Mesenteric fat pad (tissue), 1 donor: Measurements from ENCODE around the gene RAB20. TPM values are rescaled to one million over a fixed set of nuclear protein-coding genes. Genes with fewer than 3 reads are reported as not detected.

Source experiments
- DNase-seq: peaks from one replicate; pipeline ENCODE4 v3.0.0-alpha.2; 2020; ENCODE audit warnings: low spot score
- total RNA-seq: library from RNA; stranded (reverse); fragmentation: NEBNext Ultra II Directional; extraction: Animal tissue kit (Norgen Biotek cat#: 25700); gene quantifications from one replicate; pipeline ENCODE4 v1.2.1, GENCODE V29; 2021
- donor health status: DM: yes; HTN: yes; CAD: no.

Gene RAB20
- total RNA-seq, 1 donor from 2014 or later, result 61.6 TPM

DNA sequence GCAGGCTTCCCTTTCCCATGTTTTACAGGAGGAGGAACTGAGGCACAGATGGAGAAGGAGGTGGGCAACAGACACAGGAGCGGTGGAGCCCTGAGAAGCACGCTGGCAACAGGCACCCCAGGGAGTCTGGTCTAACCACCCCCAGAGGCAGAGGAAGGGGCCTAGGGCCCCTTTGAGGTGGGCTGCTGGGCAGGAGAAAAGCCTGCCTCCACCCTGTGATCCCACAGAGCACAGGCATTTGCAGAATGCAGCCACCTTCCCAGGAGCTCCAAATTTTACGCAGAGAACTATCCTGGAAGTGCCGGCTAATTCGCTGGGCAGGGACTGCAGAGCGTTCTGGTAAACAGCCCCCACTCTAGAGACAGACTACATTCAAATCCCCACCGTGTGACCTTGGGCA lies 30.4 kb downstream of the RAB20 start:
- DNase-seq, result no peak

DNA sequence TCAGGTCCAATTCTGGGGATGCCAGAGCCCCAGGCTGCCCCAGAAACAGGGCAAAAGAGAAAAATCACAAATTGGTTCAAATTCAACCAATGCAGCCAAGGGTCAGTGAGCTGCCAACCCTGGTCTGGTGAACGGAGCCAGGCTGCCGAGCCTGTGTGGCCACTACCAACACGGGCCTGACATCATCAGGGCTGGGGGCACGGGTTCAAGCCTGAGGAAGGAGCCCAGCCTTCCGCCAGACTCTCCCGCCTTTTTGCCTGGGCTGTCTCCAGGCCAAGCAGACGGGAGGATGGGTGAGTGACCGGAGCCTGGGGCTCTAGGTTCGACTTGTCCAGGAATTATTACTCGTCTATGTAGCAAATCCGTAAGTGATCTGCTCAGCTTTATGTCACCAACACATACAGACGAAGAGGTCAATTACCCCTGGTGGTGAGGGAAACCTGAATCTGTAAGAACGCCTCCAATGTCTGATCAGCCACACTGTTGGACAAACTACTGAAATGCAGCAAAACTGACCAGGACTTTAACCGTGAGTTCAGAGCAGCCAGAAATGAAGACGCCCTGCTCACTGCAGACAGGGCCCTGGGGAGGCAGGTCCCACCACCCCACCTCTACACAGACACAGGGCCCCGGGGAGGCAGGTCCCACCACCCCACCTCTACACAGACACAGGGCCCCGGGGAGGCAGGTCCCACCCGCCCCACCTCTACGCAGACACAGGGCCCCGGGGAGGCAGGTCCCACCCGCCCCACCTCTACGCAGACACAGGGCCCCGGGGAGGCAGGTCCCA lies 31.8 kb downstream of the RAB20 start:
- DNase-seq, result no peak

DNA sequence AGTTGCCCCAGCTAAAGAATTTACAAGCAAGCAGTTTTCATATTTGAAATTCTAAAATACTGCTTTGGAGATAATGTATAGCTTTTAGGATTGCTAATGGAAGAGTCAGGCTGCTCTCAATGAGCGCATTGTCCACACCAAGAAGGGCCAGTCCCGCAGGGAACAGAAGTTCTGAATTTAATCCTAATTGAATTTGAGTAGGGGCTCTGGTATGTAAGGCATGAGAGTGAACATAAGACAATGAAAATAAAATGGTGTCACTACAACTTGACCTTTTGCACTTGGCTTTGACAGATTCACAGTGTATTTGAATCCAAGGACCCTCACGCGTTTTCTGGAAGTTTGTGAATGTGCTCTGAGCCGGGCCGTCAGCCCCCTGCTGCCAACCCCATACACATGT lies 32.6 kb downstream of the RAB20 start:
- DNase-seq, result no peak

DNA sequence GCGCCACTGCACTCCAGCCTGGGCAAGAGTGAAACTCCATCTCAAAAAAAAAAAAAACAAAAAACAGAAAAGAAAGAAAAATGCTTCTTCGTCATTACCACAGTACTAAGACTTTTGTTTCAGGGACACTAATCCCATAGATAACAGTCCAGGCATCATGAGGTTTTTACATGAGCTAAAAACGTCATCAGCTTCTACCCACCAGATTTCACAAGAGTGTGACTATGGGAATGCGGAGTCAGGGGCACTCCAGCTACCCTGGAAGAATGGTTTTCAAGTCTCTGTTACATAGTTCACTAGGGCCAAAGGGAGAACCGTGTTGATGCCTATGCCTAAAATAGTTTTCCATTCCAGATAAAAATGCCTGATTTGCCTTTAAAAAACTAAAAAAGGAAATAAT lies 33.2 kb downstream of the RAB20 start:
- DNase-seq, result no peak

DNA sequence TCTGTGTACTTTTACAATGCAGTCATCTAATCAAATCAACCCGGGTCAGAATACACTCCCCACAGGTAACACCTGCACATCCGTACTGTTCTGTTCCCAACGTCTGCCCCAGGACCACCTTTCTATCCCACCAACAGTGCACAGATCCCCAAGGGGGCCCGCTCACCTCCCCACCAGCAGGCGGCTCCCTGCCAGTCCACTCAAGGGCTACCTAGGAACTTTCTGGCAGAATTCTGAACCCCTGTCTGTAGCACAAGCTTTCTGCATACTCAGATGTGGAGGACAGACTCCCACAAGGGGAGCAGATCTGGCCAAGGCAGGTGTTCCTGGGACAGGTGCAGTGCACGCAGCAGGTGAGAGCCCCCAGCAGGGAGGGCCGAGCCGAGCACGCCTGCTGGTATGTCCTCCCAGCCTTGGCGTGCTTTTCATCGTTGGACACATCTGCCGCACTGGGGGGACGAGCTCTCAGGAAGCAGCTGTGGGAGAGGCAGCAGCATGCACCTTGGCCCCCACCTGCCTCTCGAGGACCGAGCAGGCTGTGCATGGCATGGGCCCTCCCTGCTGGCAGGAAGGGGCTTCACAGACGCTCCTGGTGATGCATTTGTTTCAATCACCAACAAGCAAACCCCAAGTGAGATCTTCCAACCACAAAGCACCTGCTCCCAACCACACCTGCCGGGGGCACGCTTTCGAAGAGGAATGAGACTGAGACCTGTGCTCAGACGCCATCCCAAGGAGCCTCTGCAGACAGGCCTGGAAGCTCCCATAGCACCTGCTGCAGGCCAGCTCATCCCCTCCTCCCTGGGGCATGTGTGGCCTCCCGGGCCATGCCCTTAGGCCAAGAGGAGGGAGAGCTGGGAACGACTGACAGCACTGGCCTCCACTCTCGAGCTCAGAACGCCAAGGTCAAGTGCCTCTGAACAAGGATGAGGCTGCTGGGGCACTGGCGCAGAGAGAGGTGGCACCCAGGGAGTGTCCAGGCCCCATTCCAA lies 35.9 kb downstream of the RAB20 start:
- DNase-seq, result no peak

DNA sequence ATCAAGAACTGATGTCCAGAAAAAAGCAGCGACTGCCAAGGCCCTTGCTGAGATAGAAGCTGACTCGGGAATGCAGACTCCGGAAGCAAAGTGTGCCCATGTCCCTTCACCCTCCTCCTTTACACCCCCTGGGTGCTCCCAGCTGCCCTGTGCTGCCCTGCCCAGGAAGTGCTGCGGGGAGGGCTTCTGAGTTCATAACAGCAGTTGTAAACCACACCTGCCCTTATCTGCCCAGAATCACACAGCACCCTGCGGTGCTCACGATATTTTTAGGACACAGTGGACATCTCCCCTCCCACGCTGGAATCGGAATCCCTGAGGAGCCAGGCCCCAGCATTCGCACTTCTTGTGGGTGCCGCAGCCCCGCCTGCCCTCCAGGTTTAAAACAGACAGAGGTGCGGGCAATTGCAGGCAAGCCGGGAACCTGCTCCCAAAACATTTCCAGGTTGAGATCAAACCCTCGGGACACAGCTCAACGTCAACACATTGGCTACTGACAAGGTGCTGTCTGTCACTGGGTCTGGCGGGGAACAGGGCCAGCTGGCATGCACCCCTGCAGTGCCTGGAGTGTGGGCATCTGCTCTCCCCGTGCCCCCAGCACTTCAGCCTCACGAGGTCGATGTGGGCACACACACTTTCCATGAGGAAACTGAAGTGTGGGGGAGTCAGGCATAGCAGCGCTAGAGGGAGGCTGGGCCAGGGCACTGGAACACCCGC lies 36.8 kb downstream of the RAB20 start:
- no peak for DNase-seq

GRCh38 chr13:110523838-110524540 lies 37.5 kb downstream of the RAB20 start:
- no peak for DNase-seq

- no peak for DNase-seq
Observed at GRCh38 chr13:110523180-110523579, 38.3 kb downstream of the RAB20 start.

DNA sequence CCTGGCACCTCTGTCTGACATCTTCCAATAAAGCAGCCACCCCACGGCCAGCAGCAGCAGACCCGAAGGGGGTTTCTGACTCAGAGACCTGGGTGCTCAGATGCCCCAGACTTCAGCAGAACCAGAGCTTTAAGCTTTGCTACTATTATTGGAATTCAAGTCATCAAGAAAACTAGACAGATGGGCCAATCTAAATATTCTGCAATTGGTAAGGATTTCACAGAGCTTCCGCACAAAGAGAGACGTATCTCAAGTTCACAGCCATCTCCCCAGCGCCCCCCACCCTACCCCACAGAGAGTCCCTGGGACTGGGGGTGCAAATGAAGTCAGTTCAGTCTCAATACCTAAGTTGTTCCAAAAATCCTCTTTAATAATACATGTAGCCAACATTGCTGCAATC lies 38.8 kb downstream of the RAB20 start:
- no peak for DNase-seq

DNA sequence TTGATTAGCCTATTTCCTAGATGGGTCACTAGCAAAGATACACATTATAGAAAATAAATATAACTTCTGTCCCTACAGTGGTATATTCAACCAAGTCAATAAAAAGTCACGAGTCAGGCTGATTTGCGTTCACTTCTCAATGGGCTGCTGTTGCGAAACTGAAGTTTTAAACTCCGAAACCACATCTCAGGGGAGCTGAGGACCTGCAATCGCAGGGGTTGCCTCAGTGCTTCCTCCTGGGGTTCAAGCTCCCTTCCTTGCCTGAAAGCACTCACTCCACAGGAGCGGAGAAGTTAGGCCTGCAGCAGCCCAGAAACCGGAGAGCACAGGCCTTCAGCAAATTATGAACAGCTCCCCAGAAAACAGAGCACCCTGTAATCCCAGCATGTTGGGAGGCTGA lies 39.6 kb downstream of the RAB20 start:
- DNase-seq, result no peak

DNA sequence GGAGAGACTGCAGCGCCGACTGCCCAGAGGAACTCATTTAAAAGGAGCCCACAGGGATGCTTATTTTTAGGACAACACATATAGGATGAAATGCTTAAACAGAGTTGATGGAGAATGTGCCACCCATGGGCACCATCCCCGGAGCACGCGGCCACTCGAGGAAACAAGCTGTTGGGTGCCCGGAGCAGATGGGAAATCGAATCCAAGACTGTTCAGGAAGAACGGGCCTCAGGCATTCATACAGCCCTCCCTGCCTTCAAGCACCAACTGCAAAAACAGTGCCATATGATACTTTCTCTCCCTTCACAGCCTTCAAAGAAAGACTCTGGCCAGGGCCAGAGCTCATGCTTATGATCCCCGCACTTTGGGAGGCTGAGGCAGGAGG lies 40.2 kb downstream of the RAB20 start:
- DNase-seq, result no peak

DNA sequence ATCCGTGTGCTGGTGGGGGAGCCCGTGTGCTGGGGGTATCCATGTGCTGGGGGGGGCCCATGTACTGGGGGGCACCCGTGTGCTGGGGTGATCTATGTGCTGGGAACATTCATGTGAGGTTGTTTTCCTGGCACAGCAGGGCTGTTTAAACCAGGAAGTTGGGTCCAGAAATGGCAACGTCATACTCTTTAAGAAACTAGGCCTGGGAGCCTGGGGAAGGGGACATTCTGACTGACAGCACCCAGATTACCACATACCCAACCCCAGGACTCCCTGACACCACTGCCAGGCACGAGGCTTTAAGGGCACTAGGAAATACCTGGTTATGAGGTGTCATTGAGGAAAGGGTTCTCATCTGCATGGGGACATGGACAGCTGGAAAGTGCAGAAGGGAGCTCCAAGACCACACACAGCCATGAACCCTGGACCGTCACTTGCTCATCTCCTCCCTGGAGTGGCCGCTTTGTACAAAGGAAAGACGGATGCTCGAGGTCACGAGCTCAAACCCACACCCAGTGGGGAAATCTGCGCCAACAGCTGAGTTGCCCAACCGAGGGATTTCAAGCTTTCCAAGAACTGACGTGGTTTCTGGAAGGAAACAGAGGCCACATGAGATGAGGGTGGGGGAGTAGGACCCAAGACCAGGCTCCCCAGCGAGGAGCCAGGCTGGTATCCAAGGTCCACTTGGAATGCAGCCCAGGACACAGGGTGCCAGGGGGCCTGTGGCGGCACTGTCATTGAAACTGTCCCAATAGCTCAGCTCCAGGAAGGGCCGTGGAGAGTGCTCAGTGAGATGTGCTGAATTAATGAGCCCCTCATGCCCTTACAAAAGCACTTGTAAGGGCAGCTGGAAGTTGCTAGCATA lies 40.9 kb downstream of the RAB20 start:
- DNase-seq, result peak; percentile 93

DNA sequence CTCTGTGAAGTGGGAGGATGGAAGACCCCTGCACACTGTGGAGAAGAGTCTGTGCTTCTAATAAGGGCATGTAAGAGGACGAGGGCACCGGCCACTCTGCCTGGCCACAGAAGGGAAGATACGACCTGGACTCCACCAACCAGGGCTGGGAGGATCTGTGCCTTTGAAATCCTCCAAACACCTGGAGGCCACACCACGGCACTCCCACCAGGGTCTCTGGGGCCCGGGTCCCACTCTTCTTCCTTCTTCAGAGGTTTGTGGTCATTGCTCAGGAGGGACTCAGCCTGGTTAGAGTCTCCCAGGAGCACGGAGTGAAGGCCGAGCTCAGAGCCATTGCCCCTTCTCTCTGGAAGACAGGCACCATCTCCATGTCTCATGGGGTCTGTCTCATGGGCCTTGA lies 42.0 kb downstream of the RAB20 start:
- no peak for DNase-seq

DNA sequence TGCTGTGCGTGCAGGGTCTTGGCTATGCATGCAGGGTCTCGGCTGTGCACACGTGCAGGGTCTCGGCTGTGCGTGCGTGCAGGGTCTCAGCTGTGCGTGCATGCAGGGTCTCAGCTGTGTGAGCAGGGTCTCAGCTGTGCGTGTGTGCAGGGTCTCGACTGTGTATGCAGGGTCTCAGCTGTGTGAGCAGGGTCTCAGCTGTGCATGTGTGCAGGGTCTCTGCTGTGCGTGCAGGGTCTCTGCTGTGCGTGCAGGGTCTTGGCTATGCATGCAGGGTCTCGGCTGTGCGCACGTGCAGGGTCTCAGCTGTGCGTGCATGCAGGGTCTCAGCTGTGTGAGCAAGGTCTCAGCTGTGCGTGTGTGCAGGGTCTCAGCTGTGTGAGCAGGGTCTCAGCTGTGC lies 42.5 kb downstream of the RAB20 start:
- no peak for DNase-seq

- DNase-seq, result no peak
Observed at GRCh38 chr13:110518571-110518970, 43.0 kb downstream of the RAB20 start.

GRCh38 chr13:110518226-110518525 lies 43.3 kb downstream of the RAB20 start:
- DNase-seq, result no peak

- DNase-seq, result no peak
Observed at GRCh38 chr13:110517505-110518225, 43.9 kb downstream of the RAB20 start.

GRCh38 chr13:110516500-110516899 lies 45.0 kb downstream of the RAB20 start:
- DNase-seq, result no peak

DNA sequence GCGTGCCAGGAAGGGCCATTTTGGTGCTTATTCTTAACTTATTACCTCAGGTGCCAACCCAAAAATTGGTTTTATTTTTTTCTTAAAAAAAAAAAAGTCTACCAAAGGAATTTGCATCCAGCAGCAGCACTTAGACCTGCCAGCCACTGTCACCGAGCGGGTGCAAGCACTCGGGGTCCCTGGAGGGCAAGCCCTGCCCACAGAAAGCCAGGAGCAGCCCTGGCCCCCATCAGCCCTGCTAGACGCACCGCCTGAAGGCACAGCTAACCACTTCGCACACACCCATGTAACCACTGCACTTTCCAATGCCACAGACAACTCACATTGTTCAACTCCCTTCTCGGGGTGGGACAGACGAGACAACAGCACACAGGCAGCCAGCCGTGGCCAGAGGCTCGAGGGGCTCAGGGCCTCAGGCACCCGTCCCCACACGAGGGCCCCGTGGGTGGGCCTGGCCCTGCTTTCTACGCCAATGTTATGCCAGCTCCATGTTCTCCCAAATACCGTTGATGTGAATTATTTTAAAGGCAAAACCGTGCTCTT lies 49.3 kb downstream of the RAB20 start:
- no peak for DNase-seq
